GM19025 (cell line): ENCODE data around the gene PKNOX2.

ENCODE experiments used
- ATAC-seq: cut with Tn5 transposase; IDR thresholded peaks from one replicate; pipeline ENCODE4 v1.9.1; 2021; ENCODE audit warnings: mild to moderate bottlenecking, low read depth, moderate library complexity; ENCODE audit not compliant: unreplicated experiment

Gene PKNOX2

GRCh38 chr11:125227151-125227550 is 62.6 kb downstream of the PKNOX2 start:
- ATAC-seq, result no peak

GRCh38 chr11:125228445-125228844 is 63.9 kb downstream of the PKNOX2 start:
- no peak for ATAC-seq

DNA sequence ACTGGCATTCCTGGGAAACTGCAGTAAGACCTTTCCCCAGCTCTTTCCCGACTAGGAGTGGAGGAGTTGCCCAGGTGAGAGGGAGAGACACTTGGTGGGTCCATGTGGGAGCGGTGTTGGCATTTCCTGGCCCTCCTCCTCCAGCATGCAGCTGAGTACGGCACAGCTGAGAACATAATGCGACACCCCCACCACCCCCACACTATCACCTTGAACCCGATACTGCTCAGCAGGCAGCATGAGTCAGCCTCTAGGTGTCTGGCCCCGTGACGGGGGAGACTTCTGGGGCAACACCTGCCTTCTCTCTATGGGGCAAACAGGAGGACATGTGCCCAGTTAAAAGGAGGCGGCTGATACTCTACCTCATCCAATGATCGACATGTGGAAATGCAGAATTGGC is 64.4 kb downstream of the PKNOX2 start:
- no peak for ATAC-seq

- ATAC-seq, result no peak
Measured at GRCh38 chr11:125229916-125230315, 65.4 kb downstream of the PKNOX2 start.

- ATAC-seq, result no peak
Measured at GRCh38 chr11:125233116-125233515, 68.6 kb downstream of the PKNOX2 start.

GRCh38 chr11:125233736-125234275 is 69.3 kb downstream of the PKNOX2 start:
- no peak for ATAC-seq

GRCh38 chr11:125235071-125235471 is 70.5 kb downstream of the PKNOX2 start:
- no peak for ATAC-seq

- no peak for ATAC-seq
Measured at GRCh38 chr11:125236072-125236825, 71.7 kb downstream of the PKNOX2 start.

DNA sequence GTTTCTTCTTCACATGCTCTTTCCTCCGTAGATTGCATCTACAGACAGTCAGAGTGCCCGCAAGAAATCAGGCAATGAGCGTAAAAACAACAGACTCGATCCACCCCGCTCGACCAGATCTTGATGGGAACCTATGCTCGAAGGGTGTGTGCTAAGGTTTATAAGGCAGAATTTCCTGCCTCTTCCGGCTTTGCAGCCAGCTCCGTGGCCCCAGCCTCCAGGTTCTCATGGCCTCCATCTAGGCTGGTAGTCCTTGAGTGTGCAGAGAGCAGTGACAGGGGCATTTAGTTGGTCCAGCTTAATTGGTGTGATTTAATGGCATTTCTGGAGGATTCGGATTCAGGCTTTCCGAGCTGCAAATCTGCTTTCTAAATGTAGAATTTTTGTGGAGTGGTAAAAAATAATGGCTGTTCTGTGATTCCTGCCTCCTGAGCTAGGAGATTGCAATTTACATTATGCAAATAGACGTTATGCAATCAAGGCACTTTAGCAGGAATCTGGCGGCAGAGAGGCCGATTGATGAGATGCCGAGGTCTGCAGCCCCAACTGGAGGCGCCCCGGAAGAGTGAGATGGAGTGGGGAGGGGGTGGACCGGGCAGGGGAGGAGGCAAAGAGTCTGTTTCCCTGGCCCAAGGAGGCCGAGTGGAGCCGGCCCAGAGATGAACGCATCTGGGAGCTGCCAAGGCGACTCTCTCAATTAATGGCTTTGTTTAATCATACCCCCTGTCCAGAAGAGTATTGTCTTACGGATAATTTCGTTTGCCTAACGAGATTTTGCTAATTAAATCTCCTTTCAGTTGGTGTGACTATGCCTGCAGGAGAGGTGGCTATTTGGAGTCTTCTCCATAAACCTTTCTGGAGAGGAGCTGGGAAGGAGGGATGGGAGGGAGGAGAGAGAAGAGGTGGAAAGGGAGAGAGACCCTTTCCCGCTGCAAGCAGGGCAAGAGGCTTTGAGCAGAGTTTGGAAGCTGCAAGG is 75.3 kb downstream of the PKNOX2 start:
- ATAC-seq, result no peak

- no peak for ATAC-seq
Measured at GRCh38 chr11:125241104-125241503, 76.6 kb downstream of the PKNOX2 start.

- no peak for ATAC-seq
Measured at GRCh38 chr11:125242141-125242775, 77.7 kb downstream of the PKNOX2 start.

DNA sequence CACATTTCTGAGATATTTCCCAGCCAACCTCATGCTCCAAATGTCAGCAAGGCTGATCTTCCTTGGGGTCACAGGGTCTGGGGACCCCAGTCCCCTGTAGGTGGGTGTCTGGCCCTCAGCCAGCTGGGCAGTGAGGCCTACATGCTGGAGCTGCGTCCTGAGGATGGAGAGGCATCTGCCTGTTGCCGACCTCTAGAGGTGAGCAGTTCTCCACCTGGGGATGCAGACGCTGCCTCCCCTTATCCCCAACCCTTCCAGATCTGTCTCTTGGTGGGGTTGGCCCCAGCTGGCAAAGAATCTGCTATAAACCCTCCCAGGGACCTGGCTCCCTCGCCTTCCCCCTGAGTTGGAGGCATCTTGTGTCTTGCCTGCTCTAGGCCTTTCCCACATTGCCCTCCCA is 79.6 kb downstream of the PKNOX2 start:
- no peak for ATAC-seq

DNA sequence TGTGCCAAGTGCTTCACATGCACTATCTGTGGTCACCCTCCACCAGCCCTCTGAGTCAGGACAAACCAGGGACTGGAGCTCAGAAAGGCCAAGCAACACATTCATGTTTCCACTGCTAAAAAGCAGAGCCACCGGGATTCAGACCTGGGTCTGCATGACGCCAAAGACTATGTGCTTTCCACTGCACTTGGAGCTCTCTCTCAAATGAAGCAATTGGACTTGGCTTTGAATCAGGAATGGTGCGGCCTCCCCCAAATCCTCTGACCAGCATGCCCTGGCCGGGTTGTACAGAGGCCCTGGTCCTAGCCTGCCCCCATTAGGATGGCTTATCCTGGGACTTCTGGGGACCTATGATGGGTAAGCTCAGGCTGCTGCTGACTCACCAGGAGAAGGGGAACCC is 80.7 kb downstream of the PKNOX2 start:
- ATAC-seq, result no peak

- no peak for ATAC-seq
Measured at GRCh38 chr11:125247431-125247830, 82.9 kb downstream of the PKNOX2 start.

- no peak for ATAC-seq
Measured at GRCh38 chr11:125250318-125251213, 86.0 kb downstream of the PKNOX2 start.

DNA sequence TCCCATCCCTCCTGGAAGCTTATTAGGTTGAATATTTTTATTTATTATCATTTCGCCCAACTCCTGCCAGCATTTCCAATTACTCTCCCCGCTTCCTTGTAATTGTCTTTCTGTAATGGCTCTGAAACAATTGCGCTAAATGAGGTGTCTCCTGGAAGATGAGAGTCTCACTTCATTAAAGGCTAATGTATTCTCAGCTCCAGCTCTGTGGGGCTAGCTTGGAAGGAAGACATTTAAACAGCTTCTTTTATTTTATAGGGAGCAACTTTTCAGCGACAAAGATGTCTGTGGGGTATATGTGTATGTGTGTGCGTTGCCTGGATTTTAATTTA is 86.6 kb downstream of the PKNOX2 start:
- no peak for ATAC-seq

GRCh38 chr11:125251956-125252355 is 87.4 kb downstream of the PKNOX2 start:
- no peak for ATAC-seq

- ATAC-seq, result no peak
Measured at GRCh38 chr11:125253289-125253688, 88.7 kb downstream of the PKNOX2 start.

GRCh38 chr11:125253795-125254525 is 89.4 kb downstream of the PKNOX2 start:
- no peak for ATAC-seq
